HG02938 (cell line): ENCODE results near the gene EXOC6B.
"Not testable (repeated sequence)": the region's sequence is repeated elsewhere in the genome, so short reads cannot be mapped to it uniquely, and the experiment has no call there.

Source experiments
- ATAC-seq: cut with Tn5 transposase; IDR thresholded peaks from one replicate; pipeline ENCODE4 v1.9.1; 2021; ENCODE audit warnings: mild to moderate bottlenecking, moderate library complexity; ENCODE audit not compliant: unreplicated experiment

The EXOC6B gene

GRCh38 chr2:72555943-72556342 lies 269.9 kb downstream of the EXOC6B start:
- ATAC-seq, result no peak

GRCh38 chr2:72555363-72555762 lies 270.5 kb downstream of the EXOC6B start:
- ATAC-seq, result not testable (repeated sequence)

GRCh38 chr2:72554910-72555309 lies 270.9 kb downstream of the EXOC6B start:
- ATAC-seq, result not testable (repeated sequence)

- no peak for ATAC-seq
These were observed 271.5 kb downstream of the EXOC6B start for GRCh38 chr2:72554381-72554780.

- no peak for ATAC-seq
These were observed 277.6 kb downstream of the EXOC6B start for GRCh38 chr2:72548081-72548764.

DNA sequence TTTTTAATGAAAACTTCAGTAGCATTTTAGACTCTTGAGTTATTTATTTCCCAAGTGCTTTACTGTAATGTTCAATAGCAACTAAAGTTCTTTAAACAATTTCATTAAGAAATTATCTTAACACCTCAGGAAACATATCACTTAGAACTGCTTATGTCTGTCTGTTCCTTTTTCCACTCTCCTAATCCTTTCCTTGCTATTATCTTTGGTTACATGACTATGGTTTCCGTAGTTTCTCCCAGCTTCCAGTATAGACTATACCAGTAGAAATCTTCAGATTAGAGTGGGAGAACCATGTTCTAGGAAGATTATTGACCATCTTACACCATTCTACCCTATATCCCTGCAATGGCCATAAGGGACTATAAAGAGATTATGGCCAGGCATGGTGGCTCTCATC lies 280.0 kb downstream of the EXOC6B start:
- ATAC-seq, result no peak

DNA sequence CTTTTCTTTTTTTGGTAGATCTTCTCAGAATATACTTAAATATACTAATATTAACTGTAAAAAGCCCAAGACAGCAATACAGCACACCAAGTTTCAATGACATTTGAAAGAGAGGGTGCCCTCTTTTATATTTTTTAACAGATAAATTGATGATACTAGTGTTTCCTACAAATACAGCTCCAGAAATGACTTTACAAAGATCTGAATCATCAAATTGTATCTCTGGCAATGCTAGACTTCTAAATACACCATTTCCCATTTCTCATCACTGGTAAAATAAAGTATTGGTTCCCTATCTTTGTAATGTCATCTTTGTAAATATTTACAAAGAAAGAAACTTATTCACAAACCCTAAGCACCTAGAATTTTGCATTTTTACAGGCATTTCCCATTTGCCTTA lies 281.3 kb downstream of the EXOC6B start:
- no peak for ATAC-seq

DNA sequence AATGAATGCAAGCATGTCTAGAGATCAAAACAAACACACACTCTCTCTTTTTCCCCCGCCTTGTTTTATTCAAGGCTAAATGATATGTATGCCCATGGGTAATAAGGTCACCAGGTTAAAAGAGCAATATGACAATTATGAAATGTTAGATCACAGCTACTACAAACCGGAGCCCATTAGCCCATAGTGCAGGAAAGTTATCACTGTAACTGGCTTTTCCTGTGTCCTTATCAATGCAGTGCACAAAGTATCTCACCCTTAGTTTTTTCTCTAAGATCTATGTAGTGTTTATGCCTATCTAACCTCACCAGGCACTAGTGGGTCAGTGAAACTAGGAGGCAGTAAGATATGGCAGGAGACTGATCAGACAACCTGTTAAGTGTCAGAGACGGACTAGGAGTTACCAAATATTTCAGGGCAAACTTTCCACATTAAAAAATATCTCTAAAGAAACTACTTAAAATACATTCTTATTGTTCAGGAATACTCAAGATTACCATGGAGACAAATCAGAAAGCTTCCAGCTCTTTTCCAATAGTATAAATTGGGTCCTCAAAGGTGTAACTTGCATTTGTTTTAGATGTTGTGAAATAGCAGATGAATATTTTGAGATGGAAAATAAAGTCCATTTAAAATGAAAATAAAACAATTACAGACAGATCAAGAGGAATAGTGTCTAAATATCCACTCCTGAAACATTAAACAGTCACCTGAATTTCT lies 282.2 kb downstream of the EXOC6B start:
- ATAC-seq, result no peak

GRCh38 chr2:72539071-72539552 lies 286.7 kb downstream of the EXOC6B start:
- ATAC-seq, result no peak

DNA sequence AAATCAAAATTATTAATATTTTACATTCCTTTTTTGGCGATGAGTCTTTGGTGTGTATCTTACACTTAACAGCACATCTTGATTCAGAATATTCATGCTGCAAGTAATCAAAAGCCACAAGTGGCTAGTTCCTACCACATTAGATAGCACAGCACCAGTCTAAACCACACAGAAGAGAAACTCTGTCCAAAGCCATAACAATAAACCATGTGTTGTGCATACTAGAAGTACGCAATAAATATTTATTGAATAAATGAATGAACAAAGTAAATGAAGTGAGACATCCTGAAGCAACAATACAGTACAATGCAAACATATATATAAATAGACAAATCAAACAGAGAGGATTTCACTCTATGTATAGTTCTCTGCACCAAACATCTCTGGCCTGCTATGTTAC lies 287.3 kb downstream of the EXOC6B start:
- ATAC-seq, result no peak

DNA sequence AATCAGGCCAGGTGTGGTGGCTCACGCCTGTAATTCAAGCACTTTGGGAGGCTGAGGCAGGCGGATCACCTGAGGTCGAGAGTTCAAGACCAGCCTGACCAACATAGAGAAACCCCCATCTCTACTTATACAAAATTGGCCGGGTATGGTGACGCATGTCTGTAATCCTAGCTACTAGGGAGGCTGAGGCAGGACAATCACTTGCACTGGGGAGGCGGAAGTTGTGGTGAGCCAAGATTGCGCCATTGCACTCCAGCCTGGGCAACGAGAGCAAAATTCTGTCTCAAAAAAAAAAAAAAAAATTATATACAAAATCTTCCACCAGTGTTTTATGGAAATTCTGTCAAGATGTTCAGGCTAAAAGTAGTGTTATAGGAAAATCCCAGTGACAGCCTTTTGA lies 290.2 kb downstream of the EXOC6B start:
- not testable (repeated sequence) for ATAC-seq

DNA sequence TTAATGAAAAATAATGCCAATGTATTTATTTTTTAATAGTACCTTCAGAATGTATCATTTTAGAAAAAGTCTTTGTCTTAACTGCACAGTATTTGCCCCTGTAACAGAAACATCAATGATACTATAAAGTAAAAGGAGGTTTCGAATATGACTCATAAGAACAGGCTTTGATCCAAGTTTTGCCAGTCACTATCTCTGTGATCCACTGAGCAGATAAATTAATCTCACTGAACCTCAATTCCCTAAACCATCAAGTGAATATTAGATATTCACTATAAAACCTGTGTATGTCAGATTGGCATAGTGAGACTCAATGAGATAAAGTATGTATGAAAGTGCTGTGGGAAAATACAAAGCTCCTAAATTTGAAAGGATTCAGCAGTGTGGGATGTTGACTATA lies 292.1 kb downstream of the EXOC6B start:
- ATAC-seq, result no peak

GRCh38 chr2:72527424-72527823 lies 298.4 kb downstream of the EXOC6B start:
- no peak for ATAC-seq

DNA sequence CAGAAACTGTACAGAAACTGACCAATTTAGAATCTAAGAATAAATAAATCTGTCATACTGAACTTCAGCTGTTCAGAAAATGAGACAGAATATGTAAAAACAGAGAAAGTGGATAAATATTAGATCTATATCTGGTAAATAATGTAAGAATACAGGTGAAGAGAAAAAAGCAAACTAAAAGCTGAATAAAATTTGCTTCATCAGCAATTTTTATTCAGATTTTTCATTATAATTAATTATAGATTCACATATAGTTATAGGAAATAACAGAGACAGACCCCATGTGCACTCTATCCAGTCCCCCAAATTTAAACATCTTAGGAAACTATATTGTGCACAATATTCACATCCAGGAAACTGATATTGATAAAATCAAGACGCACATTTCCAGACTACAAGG lies 299.2 kb downstream of the EXOC6B start:
- no peak for ATAC-seq

- no peak for ATAC-seq
These were observed 301.8 kb downstream of the EXOC6B start for GRCh38 chr2:72524071-72524470.

DNA sequence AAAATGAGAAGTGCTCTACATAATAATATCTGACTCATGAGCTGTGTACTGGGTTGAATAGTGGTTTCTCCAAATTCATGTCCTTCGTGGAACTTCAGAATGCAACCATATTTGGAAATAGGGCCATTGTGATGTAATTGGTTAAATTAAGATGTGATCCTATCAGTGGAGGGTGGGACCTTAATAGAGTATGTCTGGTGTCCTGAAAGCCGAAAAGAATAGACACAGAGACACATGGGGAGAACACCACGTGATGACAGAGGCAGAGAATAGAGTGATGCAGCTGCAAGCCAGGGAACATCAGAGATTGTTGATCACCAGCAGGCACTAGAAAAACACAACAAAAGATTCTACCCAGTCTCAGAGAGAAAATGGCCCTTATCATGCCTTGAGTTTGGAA lies 310.1 kb downstream of the EXOC6B start:
- ATAC-seq, result no peak

DNA sequence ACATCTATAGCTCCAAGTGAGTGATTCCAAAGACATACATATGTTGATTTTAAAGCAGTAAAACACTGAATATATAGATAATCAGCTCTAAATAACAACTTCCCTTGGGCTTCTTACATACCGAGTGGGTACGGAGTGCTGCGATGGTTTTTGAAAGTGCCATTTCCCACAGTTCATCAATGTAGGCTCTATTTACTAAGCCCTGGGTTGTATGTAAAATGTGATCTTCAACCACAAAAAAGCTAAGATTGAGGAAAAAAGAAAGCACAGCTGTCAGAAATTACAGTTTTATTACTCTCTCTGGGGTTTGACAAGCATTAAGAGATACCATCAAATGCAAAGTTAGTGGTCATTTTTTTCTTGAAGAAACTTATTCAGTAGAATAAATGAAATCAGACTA lies 312.8 kb downstream of the EXOC6B start:
- no peak for ATAC-seq

DNA sequence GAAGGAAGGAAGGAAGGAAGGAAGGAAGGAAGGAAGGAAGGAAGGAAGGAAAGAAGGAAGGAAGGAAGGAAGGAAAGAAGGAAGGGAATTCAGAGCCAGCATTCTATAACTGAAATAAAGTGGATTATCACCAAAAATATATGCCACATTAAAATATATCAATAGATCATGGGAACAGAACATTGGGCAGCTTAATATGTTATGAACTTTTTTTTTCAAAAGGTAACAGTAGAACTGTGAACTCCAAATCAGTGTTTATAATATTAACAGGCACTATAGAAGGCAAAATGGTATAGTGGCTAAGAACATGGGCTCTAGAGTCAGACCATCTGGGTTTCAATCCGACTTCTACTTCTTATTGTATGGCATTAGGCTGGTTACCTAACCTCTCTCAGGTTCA lies 313.5 kb downstream of the EXOC6B start:
- ATAC-seq, result no peak

GRCh38 chr2:72511906-72512305 lies 313.9 kb downstream of the EXOC6B start:
- no peak for ATAC-seq

DNA sequence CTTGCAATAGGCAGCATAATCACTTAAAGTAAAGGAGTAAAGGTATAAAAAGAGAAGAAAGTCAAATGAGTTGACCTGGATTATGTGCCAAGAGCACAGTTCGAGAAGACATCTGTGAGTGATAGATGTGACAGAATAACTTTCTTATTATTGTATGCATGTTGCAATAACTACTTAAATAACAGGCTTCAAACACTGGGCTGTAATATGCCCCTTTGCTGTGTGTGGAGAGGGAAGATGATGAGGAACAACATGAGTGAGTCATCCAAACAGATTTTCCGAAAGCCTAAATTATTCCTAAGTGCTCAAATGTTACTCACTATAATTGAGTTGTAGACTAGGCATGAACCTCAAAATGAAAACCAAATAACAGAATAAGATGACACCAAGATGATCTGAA lies 328.1 kb downstream of the EXOC6B start:
- ATAC-seq, result no peak

DNA sequence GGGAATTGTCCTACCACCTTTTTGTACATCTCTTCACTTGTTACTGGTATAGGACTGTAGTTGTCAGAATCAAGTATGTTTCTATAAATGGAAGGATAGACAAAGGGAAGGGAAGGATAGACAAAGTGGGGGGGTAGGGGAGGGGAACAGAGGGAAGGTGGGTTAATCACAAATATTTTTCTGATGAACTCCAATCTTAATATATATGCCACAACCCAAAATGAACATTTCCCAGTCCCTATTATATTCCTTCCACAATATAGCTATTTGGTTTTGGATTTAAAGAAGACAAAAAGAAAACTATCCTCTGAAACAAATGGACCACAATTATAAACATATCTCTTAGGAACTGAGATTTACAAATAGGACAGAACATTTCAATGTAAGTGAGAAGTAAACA lies 329.4 kb downstream of the EXOC6B start:
- no peak for ATAC-seq

GRCh38 chr2:72494392-72494791 lies 331.4 kb downstream of the EXOC6B start:
- ATAC-seq, result no peak
